ENCODE data around the gene FGD4. TPM values are rescaled to one million over a fixed set of nuclear protein-coding genes. Genes with fewer than 3 reads are reported as not detected.

Gene FGD4
- total and polyA plus RNA-seq, 2 donors (not counting 3 experiments of a cell fraction or from before 2014, with no cell fraction given), result 6.6 to 44.7 TPM

DNA sequence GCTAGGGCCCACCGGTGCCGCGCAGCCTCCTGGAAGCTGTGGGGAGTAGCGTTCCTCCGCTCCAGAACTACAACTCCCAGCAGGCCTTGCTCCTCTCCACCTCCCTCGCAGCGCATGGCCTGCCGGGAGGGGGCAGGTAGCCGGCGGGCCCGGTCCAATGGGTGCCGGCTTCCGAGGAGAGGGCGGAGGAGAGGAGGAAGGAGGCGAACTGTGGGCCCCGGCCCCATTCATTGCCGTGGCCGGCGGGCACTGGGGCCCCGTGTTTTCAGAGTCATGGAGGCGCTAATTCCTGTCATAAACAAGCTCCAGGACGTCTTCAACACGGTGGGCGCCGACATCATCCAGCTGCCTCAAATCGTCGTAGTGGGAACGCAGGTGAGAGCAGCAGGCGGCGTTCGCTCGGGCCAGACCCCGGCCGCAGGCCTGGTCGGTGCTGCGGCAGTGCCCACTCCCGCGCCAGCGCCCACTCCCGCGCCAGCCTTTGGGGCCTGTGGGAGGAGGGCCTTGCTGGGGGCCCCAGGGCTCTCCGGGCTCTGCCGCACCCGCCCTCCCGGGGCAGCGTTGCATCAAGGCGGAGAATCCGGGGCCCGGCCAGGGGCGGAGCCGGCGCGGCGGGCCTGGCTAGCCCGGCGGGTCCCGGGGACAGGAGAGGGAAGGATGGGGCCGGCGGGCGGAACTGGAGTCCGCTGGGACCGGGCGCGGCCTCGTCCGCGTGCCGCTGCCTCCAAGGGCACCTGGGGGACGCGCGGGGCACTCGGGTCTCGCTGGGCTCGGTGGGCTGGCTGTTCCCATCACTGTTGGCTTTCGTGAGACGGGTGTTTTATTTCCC is 279.9 kb downstream of the FGD4 start, which contains the start of gene DNM1L:
DNM1L (plus strand) TSS at position 211 of the 829 bp plus-strand sequence; CDS start at position 274, 63 bp downstream.
- Histone ChIP-seq H3K9ac (replicated peaks; ENCODE audit: extremely low read depth, insufficient read depth, low read length) (peak within 1 kb of the TSS; percentile 68), H3K36me3 (ENCODE audit: control insufficient read depth in 2 of 2, extremely low read depth in 1 of 2, insufficient read depth in 2 of 2, low read length in 2 of 2) (no peaks in the 10 kb centered on the region), H4K20me1 (replicated peaks; ENCODE audit: control insufficient read depth, extremely low read depth, insufficient read depth, low read length) (no peaks in the 10 kb centered on the region), H3K9me1 (replicated peaks; ENCODE audit: control insufficient read depth, extremely low read depth, insufficient read depth, low read length) (no peaks in the 10 kb centered on the region), H2AFZ (ENCODE audit: low read depth, low read length) (peak within 1 kb of the TSS; percentile 76), H3K4me1 (ENCODE audit: control insufficient read depth, extremely low read depth, insufficient read depth, low read length) (peaks cover 11% of the 10 kb centered on the region), H3K9me3 (replicated peaks; ENCODE audit: control insufficient read depth, insufficient read depth, low read length) (no peaks in the 10 kb centered on the region), H3K79me2 (ENCODE audit: control insufficient read depth, insufficient read depth, low read length) (peaks cover 45% of the 10 kb centered on the region), H3K4me3 (replicated peaks in 1 of 3; ENCODE audit: insufficient read depth in 1 of 3, low read depth in 1 of 3, low read length in 3 of 3) (peak within 1 kb of the TSS; percentile 30 to 91 (median 74)), H3K4me2 (ENCODE audit: insufficient read depth, low read length) (peak within 1 kb of the TSS; percentile 73), H3K27ac (ENCODE audit: insufficient read depth, low read depth, low read length) (peak within 1 kb of the TSS; percentile 29), H3K27me3 (ENCODE audit: control insufficient read depth in 2 of 2, insufficient read depth in 2 of 2, low read length in 2 of 2) (no peaks in the 10 kb centered on the region)
- ChIA-PET CTCF (interaction anchor here (0.5 to 1.0 kb wide), 4 partner anchors 41 to 1343 kb away, joined by 3 read pairs; partner anchors contain the start of genes ALG10 and YARS2), POLR2A (interaction anchor here (0.7 kb wide), 1 partner anchor 223 kb away, joined by 3 read pairs; no protein-coding TSS in a partner anchor)
- no TSS peak for BruUV-seq (replicated peaks)
- peak; percentile 91 for TF ChIP-seq POLR2A (IDR thresholded peaks at IDR 0.05; ENCODE audit: low read depth, low read length)
- TF ChIP-seq, protein P1, sequence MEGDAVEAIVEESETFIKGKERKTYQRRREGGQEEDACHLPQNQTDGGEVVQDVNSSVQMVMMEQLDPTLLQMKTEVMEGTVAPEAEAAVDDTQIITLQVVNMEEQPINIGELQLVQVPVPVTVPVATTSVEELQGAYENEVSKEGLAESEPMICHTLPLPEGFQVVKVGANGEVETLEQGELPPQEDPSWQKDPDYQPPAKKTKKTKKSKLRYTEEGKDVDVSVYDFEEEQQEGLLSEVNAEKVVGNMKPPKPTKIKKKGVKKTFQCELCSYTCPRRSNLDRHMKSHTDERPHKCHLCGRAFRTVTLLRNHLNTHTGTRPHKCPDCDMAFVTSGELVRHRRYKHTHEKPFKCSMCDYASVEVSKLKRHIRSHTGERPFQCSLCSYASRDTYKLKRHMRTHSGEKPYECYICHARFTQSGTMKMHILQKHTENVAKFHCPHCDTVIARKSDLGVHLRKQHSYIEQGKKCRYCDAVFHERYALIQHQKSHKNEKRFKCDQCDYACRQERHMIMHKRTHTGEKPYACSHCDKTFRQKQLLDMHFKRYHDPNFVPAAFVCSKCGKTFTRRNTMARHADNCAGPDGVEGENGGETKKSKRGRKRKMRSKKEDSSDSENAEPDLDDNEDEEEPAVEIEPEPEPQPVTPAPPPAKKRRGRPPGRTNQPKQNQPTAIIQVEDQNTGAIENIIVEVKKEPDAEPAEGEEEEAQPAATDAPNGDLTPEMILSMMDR (IDR thresholded peaks at IDR 0.05; ENCODE audit: extremely low read depth in 1 of 2, insufficient read depth in 1 of 2, low read depth in 1 of 2, low read length in 2 of 2), result peak in 1 of 2 donors; percentile 21
- TF ChIP-seq JUN (IDR thresholded peaks at IDR 0.05; ENCODE audit: borderline replicate concordance, insufficient read depth, insufficient read length, low read depth), result no peak
- peak; percentile 72 for TF ChIP-seq POLR2AphosphoS5 (IDR thresholded peaks at IDR 0.05; ENCODE audit: insufficient read depth, low read depth, low read length)
- no peak for TF ChIP-seq EZH2 (IDR thresholded peaks at IDR 0.05; ENCODE audit: borderline replicate concordance, low read depth, low read length, severe bottlenecking)
- FAIRE-seq (peak; percentile 76), DNase-seq (ENCODE audit: low read depth, low spot score) (peak; percentile 96)
- intact Hi-C loops (cut with micrococcal nuclease), result loop anchor here (2.0 to 10.0 kb wide), 3 partner anchors 142 to 1343 kb away; partner anchors contain the start of genes ALG10 and ETFBKMT
- dilution Hi-C loops (cut with MboI; ENCODE audit: extremely low pct_ligation_motif_present, low sequenced_read_pairs), result no loop called here

All from endothelial cell of umbilical vein (primary cell).